H9 (cell line): ENCODE results near the gene MGA. TPM values are rescaled to one million over a fixed set of nuclear protein-coding genes. Genes with fewer than 3 reads are reported as not detected.

Source experiments
- DNase-seq: peaks from one replicate; pipeline ENCODE4 v3.0.0-alpha.2; 2017
- H2AFZ ChIP-seq: one replicate; pipeline ENCODE4 v1.6.1; 2013; ENCODE audit warnings: mild to moderate bottlenecking, low read length, control low read depth, moderate library complexity
- H2AK5ac ChIP-seq: 2 replicates; pipeline ENCODE4 v1.6.1; 2013; ENCODE audit warnings: low read length, control low read depth, mixed read lengths; ENCODE audit not compliant: insufficient read length
- H2BK120ac ChIP-seq: one replicate; pipeline ENCODE4 v1.6.1; 2013; ENCODE audit warnings: low read depth, mild to moderate bottlenecking, low read length, control low read depth, inconsistent platforms; ENCODE audit not compliant: poor library complexity, severe bottlenecking
- H2BK12ac ChIP-seq: 2 replicates; pipeline ENCODE4 v1.6.1; 2013; ENCODE audit warnings: low read length, control low read depth, mixed read lengths, low read depth; ENCODE audit not compliant: insufficient read length
- H2BK15ac ChIP-seq: 2 replicates; pipeline ENCODE4 v1.6.1; 2013; ENCODE audit warnings: low read depth, low read length, control low read depth
- H2BK20ac ChIP-seq: one replicate; pipeline ENCODE4 v1.6.1; 2013; ENCODE audit warnings: low read depth, mild to moderate bottlenecking, low read length, control low read depth, inconsistent platforms; ENCODE audit not compliant: poor library complexity, severe bottlenecking
- H2BK5ac ChIP-seq: 2 replicates; pipeline ENCODE4 v1.6.1; 2013; ENCODE audit warnings: low read length, control low read depth, mixed read lengths; ENCODE audit not compliant: insufficient read length
- H3K14ac ChIP-seq: 2 replicates; pipeline ENCODE4 v1.6.1; 2013; ENCODE audit warnings: low read length, control low read depth; ENCODE audit not compliant: insufficient read depth
- H3K18ac ChIP-seq: 2 replicates; pipeline ENCODE4 v1.6.1; 2013; ENCODE audit warnings: low read depth, mild to moderate bottlenecking, mixed read lengths, low read length, control low read depth; ENCODE audit not compliant: insufficient read length
- H3K23ac ChIP-seq: 2 replicates; pipeline ENCODE4 v1.6.1; 2013; ENCODE audit warnings: low read length, control low read depth, mixed read lengths, low read depth; ENCODE audit not compliant: insufficient read length
- H3K23me2 ChIP-seq: 2 replicates; pipeline ENCODE4 v1.6.1; 2013; ENCODE audit warnings: low read depth, mild to moderate bottlenecking, mixed read lengths, low read length, control low read depth; ENCODE audit not compliant: insufficient read length, poor library complexity, severe bottlenecking
- H3K27ac ChIP-seq: 2 replicates; pipeline ENCODE4 v1.5.1; 2013; ENCODE audit warnings: low read length, control low read depth, mixed read lengths, low read depth; ENCODE audit not compliant: insufficient read length
- H3K27me3 ChIP-seq: 2 replicates; pipeline ENCODE4 v1.6.1; 2013; ENCODE audit warnings: low read length, control low read depth, inconsistent platforms; ENCODE audit not compliant: insufficient read depth
- H3K4ac ChIP-seq: 2 replicates; pipeline ENCODE4 v1.6.1; 2013; ENCODE audit warnings: low read depth, mild to moderate bottlenecking, control low read depth, inconsistent platforms, low read length, moderate library complexity
- H3K4me1 ChIP-seq: 2 replicates; pipeline ENCODE4 v1.6.1; 2013; ENCODE audit warnings: low read length, control low read depth, inconsistent platforms; ENCODE audit not compliant: insufficient read depth
- H3K4me2 ChIP-seq: 2 replicates; pipeline ENCODE4 v1.6.1; 2013; ENCODE audit warnings: low read length, control low read depth, mixed read lengths; ENCODE audit not compliant: insufficient read length, insufficient read depth
- H3K56ac ChIP-seq: 2 replicates; pipeline ENCODE4 v1.6.1; 2013; ENCODE audit warnings: low read depth, mild to moderate bottlenecking, mixed read lengths, low read length, control low read depth; ENCODE audit not compliant: insufficient read length
- H3K79me1 ChIP-seq: 2 replicates; pipeline ENCODE4 v1.6.1; 2013; ENCODE audit warnings: low read depth, mild to moderate bottlenecking, moderate library complexity, low read length, control low read depth, inconsistent platforms; ENCODE audit not compliant: insufficient read depth, poor library complexity, severe bottlenecking
- H3K79me2 ChIP-seq: 2 replicates; pipeline ENCODE4 v1.6.1; 2013; ENCODE audit warnings: low read length, control low read depth, inconsistent platforms; ENCODE audit not compliant: insufficient read depth
- H3K9ac ChIP-seq: 2 replicates; pipeline ENCODE4 v1.6.1; 2013; ENCODE audit warnings: low read length, control low read depth, mixed read lengths; ENCODE audit not compliant: insufficient read length; ENCODE audit errors: extremely low read depth
- H3K9me3 ChIP-seq: one replicate; pipeline ENCODE4 v1.6.1; 2013; ENCODE audit warnings: low read depth, low read length, inconsistent platforms; ENCODE audit not compliant: control insufficient read depth
- H3T11ph ChIP-seq: one replicate; pipeline ENCODE4 v1.6.1; 2013; ENCODE audit warnings: mild to moderate bottlenecking, low read length, control low read depth, inconsistent platforms
- H4K20me1 ChIP-seq: one replicate; pipeline ENCODE4 v1.6.1; 2013; ENCODE audit not compliant: control insufficient read depth, insufficient read length, insufficient read depth
- H4K5ac ChIP-seq: 2 replicates; pipeline ENCODE4 v1.6.1; 2013; ENCODE audit warnings: low read depth, mild to moderate bottlenecking, mixed read lengths, low read length, control low read depth; ENCODE audit not compliant: insufficient read length
- H4K8ac ChIP-seq: replicated peaks from 2 replicates; pipeline ENCODE4 v1.6.1; 2013; ENCODE audit warnings: low read length, control low read depth, mixed read lengths, low read depth; ENCODE audit not compliant: insufficient read length
- H4K91ac ChIP-seq: 2 replicates; pipeline ENCODE4 v1.6.1; 2013; ENCODE audit warnings: low read depth, mild to moderate bottlenecking, moderate library complexity, mixed read lengths, low read length, control low read depth; ENCODE audit not compliant: insufficient read length
- H3K27ac Mint-ChIP-seq, 3 experiments: 2 replicates in 2 of 3; 3 replicates in 1 of 3; pipeline ENCODE4 v1.8.0; 2020 to 2021; ENCODE audit warnings: mixed read lengths in 3 of 3, mild to moderate bottlenecking in 1 of 3, moderate library complexity in 1 of 3
- H3K27me3 Mint-ChIP-seq: 2 replicates; pipeline ENCODE4 v1.8.0; 2021; ENCODE audit warnings: low read depth, mild to moderate bottlenecking, moderate library complexity, mixed read lengths
- H3K36me3 Mint-ChIP-seq, 3 experiments: 2 replicates in 2 of 3; 3 replicates in 1 of 3; pipeline ENCODE4 v1.8.0; 2020 to 2021; ENCODE audit warnings: low read depth in 3 of 3, mixed read lengths in 3 of 3; ENCODE audit not compliant: insufficient read depth in 1 of 3
- H3K4me1 Mint-ChIP-seq, 2 experiments: 2 replicates each; pipeline ENCODE4 v1.8.0; 2020; ENCODE audit warnings: mixed read lengths in 2 of 2
- H3K4me3 Mint-ChIP-seq, 2 experiments: 2 replicates in 1 of 2; 3 replicates in 1 of 2; pipeline ENCODE4 v1.8.0; 2020 to 2021; ENCODE audit warnings: mild to moderate bottlenecking in 2 of 2, mixed read lengths in 2 of 2, moderate library complexity in 1 of 2
- H3K9me3 Mint-ChIP-seq, 2 experiments: 2 replicates in 1 of 2; 3 replicates in 1 of 2; pipeline ENCODE4 v1.8.0; 2020; ENCODE audit warnings: mild to moderate bottlenecking in 2 of 2, mixed read lengths in 2 of 2, moderate library complexity in 1 of 2
- CTCF ChIP-seq: fragments of 200-600 bp; sonication (generic); conservative IDR thresholded peaks from 3 replicates; pipeline ENCODE4 v1.8.0; 2021; ENCODE audit warnings: antibody characterized with exemption, mild to moderate bottlenecking
- WGBS: extraction: QIAGEN DNeasy Blood & Tissue Kit; methylation state at CpG from one replicate; pipeline ENCODE4 v1.1.7; 2013; ENCODE audit warnings: missing lambda C conversion rate, low lambda C conversion rate, mixed read lengths; ENCODE audit not compliant: insufficient read length; ENCODE audit errors: extremely low coverage; 5-methylcytosine and 5-hydroxymethylcytosine counted together
- total RNA-seq: library from RNA; stranded (reverse); gene quantifications from 2 replicates; pipeline ENCODE4 v1.2.1, GENCODE V29; 2021

The MGA gene
- total RNA-seq, 1 experiment from 2014 or later, result 62.7 TPM

GRCh38 chr15:41659190-41659589 lies 1.0 kb upstream of the MGA start:
- Histone ChIP-seq H4K5ac (no peak overlapping the region), H3K27ac (no peak overlapping the region), H2BK12ac (no peak overlapping the region), H3K27me3 (peaks cover 4% of the 10 kb centered on the region; the same call in 1 of the 2 replicates), H4K91ac (no peak overlapping the region), H3K4me1 (no peaks in the 10 kb centered on the region; the same call in 1 of the 2 replicates), H3K14ac (no peak overlapping the region), H2BK15ac (no peak overlapping the region), H3K9ac (no peak overlapping the region), H2AK5ac (no peak overlapping the region), H3K56ac (no peak overlapping the region), H3K18ac (no peak overlapping the region), H3K23ac (no peak overlapping the region), H3K23me2 (peaks cover 17% of the 10 kb centered on the region), H2BK20ac (no peak overlapping the region), H2BK120ac (no peak overlapping the region), H2AFZ (no peak overlapping the region), H2BK5ac (no peak overlapping the region), H4K20me1 (no peaks in the 10 kb centered on the region), H3K9me3 (no peaks in the 10 kb centered on the region), H3K4me2 (peak overlapping the region; percentile 81), H3K79me2 (peaks cover 5% of the 10 kb centered on the region; the same call in 1 of the 2 replicates), H3T11ph (no peak overlapping the region), H3K79me1 (peaks cover 2% of the 10 kb centered on the region), H3K4ac (no peak overlapping the region), H4K8ac (no peak overlapping the region)
- H3K27ac Mint-ChIP-seq, result no peak overlapping the region
- DNase-seq, result no peak
- no peaks in the 10 kb centered on the region for H3K36me3 Mint-ChIP-seq
- no CpG with 5 or more reads among the region's 2 CpGs for WGBS
- peaks cover 0 to 2% of the 10 kb centered on the region in 2 experiments; a peak in 2 of 5 replicates for H3K9me3 Mint-ChIP-seq
- no peak for TF ChIP-seq CTCF
- H3K4me1 Mint-ChIP-seq, result peaks cover 18 to 27% of the 10 kb centered on the region in 2 experiments
- peaks cover 44% of the 10 kb centered on the region for H3K27me3 Mint-ChIP-seq
- peak overlapping the region; percentile 85 to 91; a peak in 4 of 5 replicates for H3K4me3 Mint-ChIP-seq
